Measurements from ENCODE around the gene POLR1G. TPM values are rescaled to one million over a fixed set of nuclear protein-coding genes. Genes with fewer than 3 reads are reported as not detected.

The POLR1G gene, protein sequence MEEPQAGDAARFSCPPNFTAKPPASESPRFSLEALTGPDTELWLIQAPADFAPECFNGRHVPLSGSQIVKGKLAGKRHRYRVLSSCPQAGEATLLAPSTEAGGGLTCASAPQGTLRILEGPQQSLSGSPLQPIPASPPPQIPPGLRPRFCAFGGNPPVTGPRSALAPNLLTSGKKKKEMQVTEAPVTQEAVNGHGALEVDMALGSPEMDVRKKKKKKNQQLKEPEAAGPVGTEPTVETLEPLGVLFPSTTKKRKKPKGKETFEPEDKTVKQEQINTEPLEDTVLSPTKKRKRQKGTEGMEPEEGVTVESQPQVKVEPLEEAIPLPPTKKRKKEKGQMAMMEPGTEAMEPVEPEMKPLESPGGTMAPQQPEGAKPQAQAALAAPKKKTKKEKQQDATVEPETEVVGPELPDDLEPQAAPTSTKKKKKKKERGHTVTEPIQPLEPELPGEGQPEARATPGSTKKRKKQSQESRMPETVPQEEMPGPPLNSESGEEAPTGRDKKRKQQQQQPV
- 12.6 TPM for polyA plus RNA-seq (2013, experiment 1 of 4)
- 13.0 TPM for polyA plus RNA-seq (2013, experiment 2 of 4)
- 7.0 TPM for polyA plus RNA-seq (2013, experiment 3 of 4)
- 8.8 TPM for polyA plus RNA-seq (2013, experiment 4 of 4)

DNA sequence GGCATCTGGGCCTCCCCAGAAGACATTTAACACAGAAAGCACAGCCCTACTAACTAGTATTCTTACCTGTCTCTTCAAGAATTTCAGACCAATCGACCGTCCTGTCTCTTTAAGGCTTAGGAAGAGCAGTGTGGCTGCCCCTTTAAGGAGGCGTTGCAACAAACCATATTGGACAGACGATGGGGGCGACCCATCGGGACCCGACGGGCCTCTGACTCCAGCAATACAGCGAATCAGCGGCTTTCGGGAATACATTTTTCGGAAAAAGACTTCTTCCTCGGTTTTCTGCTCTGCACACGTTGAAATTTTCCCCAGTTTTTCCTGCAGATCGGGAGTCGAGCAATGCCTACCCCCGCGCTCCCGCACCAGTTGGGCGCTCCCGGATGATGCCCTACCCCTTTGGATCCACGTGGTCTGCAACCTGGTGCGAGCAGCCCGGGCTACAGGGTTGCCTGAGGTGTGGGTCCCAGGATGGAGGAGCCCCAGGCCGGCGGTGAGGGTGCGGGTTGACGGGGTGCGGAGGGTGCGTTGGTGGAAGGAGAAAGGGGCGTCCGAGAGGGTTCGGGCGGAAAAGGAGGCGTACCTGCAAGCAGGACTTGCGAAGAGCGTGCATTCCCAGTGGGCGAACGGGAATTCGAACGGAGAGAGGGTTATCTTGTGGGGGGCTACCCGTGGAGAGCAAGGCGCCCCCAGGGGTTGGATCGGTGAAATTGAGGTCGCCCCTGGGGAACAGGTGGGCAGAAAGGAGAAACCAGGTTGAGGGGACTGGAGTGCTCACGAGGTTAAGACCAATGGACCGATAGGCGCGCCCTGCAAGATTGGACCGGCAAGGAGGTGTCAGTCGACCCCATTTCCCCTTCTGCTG, at the start of gene POLR1G:
Gene POLR1G (plus strand): TSS at position 419 of the 865 bp plus-strand sequence. CDS start 53 bp downstream, at position 472.
- H3K27me3 ChIP-seq (ENCODE audit: control insufficient read depth, insufficient read depth, low read length, poor library complexity, severe bottlenecking), result peaks cover 40% of the 10 kb centered on the region
- peaks cover 22% of the 10 kb centered on the region for H3K4me1 ChIP-seq (ENCODE audit: control insufficient read depth, insufficient read depth, low read length)
- H3K9me3 ChIP-seq (ENCODE audit: control insufficient read depth, low read length), result no peaks in the 10 kb centered on the region
- H3K4me3 ChIP-seq (ENCODE audit: insufficient read depth, low read depth, low read length), result peak within 1 kb of the TSS; percentile 85
- peak within 1 kb of the TSS; percentile 99 for H3K27ac ChIP-seq (ENCODE audit: insufficient read depth, low read depth, low read length, poor library complexity, severe bottlenecking)
- peaks cover 6% of the 10 kb centered on the region for H3K36me3 ChIP-seq (ENCODE audit: control insufficient read depth, insufficient read depth, low read length)
- 0% methylated on average over 51 of the region's 51 CpGs for WGBS, 2 experiments

DNA sequence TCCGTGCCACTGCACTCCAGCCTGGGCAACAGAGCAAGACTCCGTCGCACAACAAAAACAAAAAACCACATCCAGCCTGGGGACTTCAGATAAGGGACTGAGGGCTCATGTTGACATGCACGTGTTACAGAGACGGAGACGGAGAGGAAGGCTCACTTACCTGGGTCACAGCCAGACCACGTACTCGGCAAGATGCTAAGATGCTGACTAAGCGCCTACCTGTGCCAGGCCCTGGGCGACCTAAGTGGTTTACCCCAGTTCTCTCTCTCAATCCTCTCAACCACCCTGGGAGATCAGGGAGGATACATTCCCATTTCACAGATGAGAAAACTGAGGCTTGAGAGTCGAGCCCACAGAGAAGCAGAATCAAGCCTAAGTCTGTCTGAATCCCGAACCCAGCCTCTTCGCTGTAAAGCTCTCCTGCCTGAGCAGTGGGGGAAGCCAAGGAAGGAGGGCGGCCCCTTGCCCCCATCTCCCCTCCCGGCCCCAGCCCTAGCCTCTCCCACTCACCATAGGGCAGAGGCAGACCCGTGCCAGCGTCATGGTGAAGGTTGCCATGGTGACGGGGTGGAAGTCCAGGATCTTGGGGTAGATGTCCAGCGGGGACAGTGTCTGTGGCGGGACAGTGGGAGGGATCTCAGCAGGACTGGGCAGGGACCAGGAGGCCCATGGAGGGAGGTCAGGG, 49.5 kb upstream of the POLR1G start:
- 94 to 96% methylated on average over 20 of the region's 20 CpGs for WGBS, 2 experiments
- peaks cover 68% of the 10 kb centered on the region for H3K36me3 ChIP-seq (ENCODE audit: control insufficient read depth, insufficient read depth, low read length)
- no peaks in the 10 kb centered on the region for H3K27me3 ChIP-seq (ENCODE audit: control insufficient read depth, insufficient read depth, low read length, poor library complexity, severe bottlenecking)
- no peaks in the 10 kb centered on the region for H3K9me3 ChIP-seq (ENCODE audit: control insufficient read depth, low read length)
- H3K4me1 ChIP-seq (ENCODE audit: control insufficient read depth, insufficient read depth, low read length), result no peaks in the 10 kb centered on the region
- H3K27ac ChIP-seq (ENCODE audit: insufficient read depth, low read depth, low read length, poor library complexity, severe bottlenecking), result no peak overlapping the region
- no peak overlapping the region for H3K4me3 ChIP-seq (ENCODE audit: insufficient read depth, low read depth, low read length)

DNA sequence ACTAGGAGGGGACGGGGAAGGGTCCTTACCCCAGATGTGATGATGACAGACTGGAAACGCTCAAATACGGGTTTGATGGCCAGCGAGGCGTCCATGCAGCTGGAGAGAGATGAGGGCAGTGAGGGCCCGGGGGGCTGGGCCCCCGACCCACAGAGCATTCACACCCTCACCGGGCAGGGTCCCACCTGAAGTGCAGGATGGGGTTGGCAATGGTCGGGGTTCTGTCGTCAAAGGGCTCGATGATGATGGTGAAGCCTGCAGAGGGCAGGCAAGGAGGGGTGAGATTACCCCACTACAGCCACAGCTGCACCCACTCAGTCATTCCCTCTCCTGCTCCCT, 49.0 kb upstream of the POLR1G start:
- no peaks in the 10 kb centered on the region for H3K27me3 ChIP-seq (ENCODE audit: control insufficient read depth, insufficient read depth, low read length, poor library complexity, severe bottlenecking)
- H3K9me3 ChIP-seq (ENCODE audit: control insufficient read depth, low read length), result no peaks in the 10 kb centered on the region
- H3K4me3 ChIP-seq (ENCODE audit: insufficient read depth, low read depth, low read length), result no peak overlapping the region
- H3K27ac ChIP-seq (ENCODE audit: insufficient read depth, low read depth, low read length, poor library complexity, severe bottlenecking), result no peak overlapping the region
- no peaks in the 10 kb centered on the region for H3K4me1 ChIP-seq (ENCODE audit: control insufficient read depth, insufficient read depth, low read length)
- WGBS, 2 experiments, result 97 to 98% methylated on average over 11 of the region's 11 CpGs
- H3K36me3 ChIP-seq (ENCODE audit: control insufficient read depth, insufficient read depth, low read length), result peaks cover 65% of the 10 kb centered on the region

DNA sequence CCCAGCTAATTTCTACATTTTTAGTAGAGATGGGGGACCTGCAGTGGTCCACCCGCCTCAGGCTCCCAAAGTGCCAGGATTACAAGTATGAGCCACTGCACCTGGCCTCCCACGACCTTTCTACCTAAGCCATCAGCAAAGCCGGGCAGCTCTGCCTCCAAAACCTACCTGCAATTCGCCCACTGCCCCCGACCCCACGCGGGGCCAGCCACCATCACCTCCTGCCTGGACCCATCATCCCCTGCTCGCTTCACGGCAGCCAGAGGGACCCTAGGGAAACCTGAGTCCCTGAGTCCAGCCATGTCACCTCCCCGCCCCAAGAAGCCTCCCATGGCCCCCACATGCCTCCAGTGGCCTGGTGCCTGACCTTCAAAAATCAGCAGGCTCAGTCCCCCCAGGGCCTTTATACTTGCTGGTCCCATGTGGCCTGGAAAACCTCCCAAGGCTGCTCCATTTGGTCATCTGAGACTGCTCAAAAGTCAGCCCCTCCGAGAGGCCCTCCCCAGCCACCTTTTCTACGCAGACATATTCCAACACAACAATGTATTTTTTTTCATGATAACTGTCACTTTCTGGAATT, 48.1 kb upstream of the POLR1G start:
- H3K27me3 ChIP-seq (ENCODE audit: control insufficient read depth, insufficient read depth, low read length, poor library complexity, severe bottlenecking), result no peaks in the 10 kb centered on the region
- H3K36me3 ChIP-seq (ENCODE audit: control insufficient read depth, insufficient read depth, low read length), result peaks cover 59% of the 10 kb centered on the region
- no peak overlapping the region for H3K27ac ChIP-seq (ENCODE audit: insufficient read depth, low read depth, low read length, poor library complexity, severe bottlenecking)
- H3K4me3 ChIP-seq (ENCODE audit: insufficient read depth, low read depth, low read length), result no peak overlapping the region
- no peaks in the 10 kb centered on the region for H3K9me3 ChIP-seq (ENCODE audit: control insufficient read depth, low read length)
- WGBS, 2 experiments, result 93 to 95% methylated on average over 12 of the region's 12 CpGs
- H3K4me1 ChIP-seq (ENCODE audit: control insufficient read depth, insufficient read depth, low read length), result no peaks in the 10 kb centered on the region

DNA sequence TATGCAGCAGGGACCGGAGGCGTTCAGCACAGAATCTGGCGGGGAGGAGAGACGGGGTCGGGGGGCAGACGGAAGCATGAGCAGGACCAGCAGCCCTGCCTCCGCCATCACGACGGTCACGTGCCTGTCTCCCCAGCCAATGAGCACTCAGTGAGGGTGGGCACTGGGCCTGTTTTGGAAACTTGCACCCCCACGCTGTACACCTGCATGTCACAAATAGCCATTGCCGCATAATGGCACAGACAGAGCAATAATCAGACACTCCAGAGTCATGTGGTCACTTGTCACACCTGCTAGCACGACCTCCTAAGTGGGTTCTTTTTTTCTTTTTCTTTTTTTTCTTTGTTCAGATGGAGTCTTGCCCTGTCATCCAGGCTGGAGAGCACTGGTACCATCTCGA, 44.8 kb upstream of the POLR1G start:
- Histone ChIP-seq H3K27ac (ENCODE audit: insufficient read depth, low read depth, low read length, poor library complexity, severe bottlenecking) (no peak overlapping the region), H3K4me3 (ENCODE audit: insufficient read depth, low read depth, low read length) (no peak overlapping the region), H3K36me3 (ENCODE audit: control insufficient read depth, insufficient read depth, low read length) (peaks cover 48% of the 10 kb centered on the region), H3K27me3 (ENCODE audit: control insufficient read depth, insufficient read depth, low read length, poor library complexity, severe bottlenecking) (no peaks in the 10 kb centered on the region), H3K4me1 (ENCODE audit: control insufficient read depth, insufficient read depth, low read length) (no peaks in the 10 kb centered on the region), H3K9me3 (ENCODE audit: control insufficient read depth, low read length) (no peaks in the 10 kb centered on the region)
- WGBS, 2 experiments, result 92 to 94% methylated on average over 14 of the region's 14 CpGs

DNA sequence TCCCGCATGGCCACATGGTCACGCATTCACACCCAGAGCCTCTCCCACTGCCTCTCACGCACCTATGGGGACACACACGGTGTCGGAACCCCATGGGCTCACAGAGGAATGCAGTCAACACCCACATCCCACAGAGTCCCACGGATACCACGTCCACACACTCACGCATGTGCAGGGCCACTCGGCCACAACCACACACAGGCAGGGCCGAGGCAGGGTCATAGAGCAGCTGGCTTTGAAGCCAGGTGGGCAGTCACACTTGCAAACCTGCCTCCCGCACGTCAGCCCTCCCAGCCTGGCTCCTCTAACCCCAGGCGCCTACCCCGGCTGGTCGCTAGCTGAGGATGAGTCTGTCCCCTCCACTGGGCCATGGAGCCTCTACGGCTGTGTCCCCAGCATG, 44.2 kb upstream of the POLR1G start:
- 90 to 91% methylated on average over 16 of the region's 16 CpGs for WGBS, 2 experiments
- H3K27me3 ChIP-seq (ENCODE audit: control insufficient read depth, insufficient read depth, low read length, poor library complexity, severe bottlenecking), result no peaks in the 10 kb centered on the region
- H3K27ac ChIP-seq (ENCODE audit: insufficient read depth, low read depth, low read length, poor library complexity, severe bottlenecking), result no peak overlapping the region
- H3K4me3 ChIP-seq (ENCODE audit: insufficient read depth, low read depth, low read length), result no peak overlapping the region
- H3K9me3 ChIP-seq (ENCODE audit: control insufficient read depth, low read length), result no peaks in the 10 kb centered on the region
- H3K36me3 ChIP-seq (ENCODE audit: control insufficient read depth, insufficient read depth, low read length), result peaks cover 41% of the 10 kb centered on the region
- no peaks in the 10 kb centered on the region for H3K4me1 ChIP-seq (ENCODE audit: control insufficient read depth, insufficient read depth, low read length)

DNA sequence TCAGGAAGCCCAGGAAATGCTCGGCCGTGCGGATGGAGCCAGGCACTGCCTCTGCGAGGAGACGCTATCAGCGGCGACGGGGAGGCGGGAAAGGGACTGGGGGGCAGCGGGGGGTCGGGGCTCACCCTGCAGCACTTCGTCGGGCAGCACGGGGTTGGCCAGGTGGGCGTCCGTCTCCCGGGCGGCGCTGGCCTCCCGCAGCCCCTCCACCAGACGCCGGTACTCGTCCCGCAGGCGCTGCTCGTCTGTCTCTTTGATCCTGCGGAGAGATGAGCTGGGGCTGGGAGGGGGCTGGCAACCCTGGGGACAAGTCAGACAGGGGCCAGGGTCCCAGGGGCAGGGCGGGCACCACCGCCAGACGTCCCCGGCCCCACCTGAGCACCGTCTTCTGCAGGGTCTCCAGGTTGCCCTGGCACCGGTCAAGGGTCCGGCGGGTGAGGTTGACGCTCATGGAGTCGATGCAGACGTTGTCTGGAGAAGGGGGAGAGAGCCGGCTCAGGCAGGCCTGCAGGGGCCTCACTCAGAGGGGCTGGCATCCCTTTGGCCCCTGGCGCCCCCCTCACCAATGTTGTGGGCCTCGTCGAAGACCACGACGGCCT, 42.5 kb upstream of the POLR1G start:
- peaks cover 3% of the 10 kb centered on the region for H3K4me1 ChIP-seq (ENCODE audit: control insufficient read depth, insufficient read depth, low read length)
- 92 to 94% methylated on average over 44 of the region's 44 CpGs for WGBS, 2 experiments
- H3K36me3 ChIP-seq (ENCODE audit: control insufficient read depth, insufficient read depth, low read length), result peaks cover 31% of the 10 kb centered on the region

DNA sequence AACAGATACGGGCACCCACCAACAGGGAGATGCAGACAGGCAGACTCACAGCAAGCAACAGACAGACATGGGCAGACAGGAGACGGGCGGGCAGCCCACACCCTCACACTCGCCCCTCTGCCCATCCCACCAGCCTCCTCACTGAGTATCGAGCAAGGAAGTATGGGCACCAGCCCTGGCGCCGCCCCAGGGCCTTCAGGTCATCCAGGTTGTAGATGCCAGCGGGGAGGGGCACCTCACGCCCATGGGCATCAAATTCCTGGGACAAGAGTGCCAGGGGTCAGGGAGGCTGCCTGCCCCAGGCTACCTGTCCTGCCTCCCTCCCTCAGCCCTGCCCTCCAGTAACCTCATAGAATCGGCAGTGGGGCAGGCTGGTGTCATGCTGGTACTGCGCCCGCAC, 41.7 kb upstream of the POLR1G start:
- 87 to 88% methylated on average over 12 of the region's 12 CpGs for WGBS, 2 experiments
- peaks cover 25% of the 10 kb centered on the region for H3K36me3 ChIP-seq (ENCODE audit: control insufficient read depth, insufficient read depth, low read length)
- H3K27ac ChIP-seq (ENCODE audit: insufficient read depth, low read depth, low read length, poor library complexity, severe bottlenecking), result no peak overlapping the region
- H3K27me3 ChIP-seq (ENCODE audit: control insufficient read depth, insufficient read depth, low read length, poor library complexity, severe bottlenecking), result no peaks in the 10 kb centered on the region
- peaks cover 7% of the 10 kb centered on the region for H3K4me1 ChIP-seq (ENCODE audit: control insufficient read depth, insufficient read depth, low read length)
- H3K4me3 ChIP-seq (ENCODE audit: insufficient read depth, low read depth, low read length), result no peak overlapping the region
- H3K9me3 ChIP-seq (ENCODE audit: control insufficient read depth, low read length), result no peaks in the 10 kb centered on the region

More for the DNA sequence above, 42.5 kb upstream of the POLR1G start:
- Histone ChIP-seq H3K9me3 (ENCODE audit: control insufficient read depth, low read length) (no peaks in the 10 kb centered on the region), H3K27me3 (ENCODE audit: control insufficient read depth, insufficient read depth, low read length, poor library complexity, severe bottlenecking) (no peaks in the 10 kb centered on the region), H3K4me3 (ENCODE audit: insufficient read depth, low read depth, low read length) (no peak overlapping the region), H3K27ac (ENCODE audit: insufficient read depth, low read depth, low read length, poor library complexity, severe bottlenecking) (no peak overlapping the region)

DNA sequence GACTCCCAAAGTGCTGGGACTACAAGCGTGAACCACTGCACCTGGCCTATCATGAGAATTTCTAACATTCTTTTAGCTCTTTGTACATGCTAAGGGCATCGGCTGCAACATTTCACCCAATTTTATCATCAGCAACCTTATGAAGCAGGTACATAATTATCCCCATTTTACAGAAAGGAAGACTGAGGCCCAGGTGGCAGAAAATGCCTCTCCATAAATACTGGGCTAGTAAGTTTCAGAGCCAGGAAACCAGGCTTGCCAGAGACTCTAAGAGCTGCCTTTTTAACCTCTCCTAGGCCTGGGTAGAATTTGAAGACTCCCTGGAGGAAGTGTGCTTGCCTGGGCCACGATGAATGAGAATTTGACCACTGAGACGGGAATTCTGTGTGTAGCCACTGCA, 38.3 kb upstream of the POLR1G start:
- Histone ChIP-seq H3K27me3 (ENCODE audit: control insufficient read depth, insufficient read depth, low read length, poor library complexity, severe bottlenecking) (no peaks in the 10 kb centered on the region), H3K36me3 (ENCODE audit: control insufficient read depth, insufficient read depth, low read length) (peaks cover 17% of the 10 kb centered on the region), H3K4me3 (ENCODE audit: insufficient read depth, low read depth, low read length) (no peak overlapping the region), H3K27ac (ENCODE audit: insufficient read depth, low read depth, low read length, poor library complexity, severe bottlenecking) (no peak overlapping the region), H3K9me3 (ENCODE audit: control insufficient read depth, low read length) (no peaks in the 10 kb centered on the region), H3K4me1 (ENCODE audit: control insufficient read depth, insufficient read depth, low read length) (peaks cover 7% of the 10 kb centered on the region)
- 95 to 96% methylated on average over 4 of the region's 4 CpGs for WGBS, 2 experiments

All from ectodermal cell (in vitro differentiated cells).